Mammary epithelial cell (primary cell): ENCODE data around the gene CASK.

Source experiments
- CTCF ChIP-seq, 2 donors: IDR thresholded peaks in 1 of 2; conservative IDR thresholded peaks in 1 of 2; 2 replicates each; pipeline ENCODE4 v1.5.1; 2011 to 2012; ENCODE audit warnings: inconsistent platforms in 2 of 2, low read length in 2 of 2, mild to moderate bottlenecking in 2 of 2, control low read depth in 1 of 2, low read depth in 1 of 2; ENCODE audit not compliant: insufficient read depth in 1 of 2; ENCODE audit errors: extremely low read depth in 1 of 2
- EZH2 ChIP-seq: IDR thresholded peaks from 2 replicates; pipeline ENCODE4 v1.6.1; 2012; ENCODE audit warnings: low read length, inconsistent platforms, borderline replicate concordance

- no peak for TF ChIP-seq CTCF (conservative IDR thresholded peaks at IDR 0.05 in 1 of 2, IDR thresholded peaks at IDR 0.05 in 1 of 2; ENCODE audit: extremely low read depth in 1 of 2, insufficient read depth in 1 of 2, low read depth in 1 of 2, low read length in 2 of 2)
- no peak for TF ChIP-seq EZH2
Observed at GRCh38 chrX:41877167-41877566, 46.2 kb downstream of the CASK start.
